Panc1 (cell line): ENCODE results near the gene RETREG1. TPM values are rescaled to one million over a fixed set of nuclear protein-coding genes. Genes with fewer than 3 reads are reported as not detected.

ENCODE experiments used
- ATAC-seq: fragments of 200-7000 bp; cut with Tn5 transposase; 2 replicates; pipeline ENCODE4 v1.9.1; 2020; ENCODE audit warnings: mild to moderate bottlenecking, moderate library complexity
- BruUV-seq: library from RNA; stranded (reverse); fragments of 400-500 nt; replicated peaks from 2 replicates; lab custom pipeline; 2021; lab: Mats Ljungman, UMichigan
- CTCF ChIA-PET: fragments of 300-600 bp; sonication (Branson Sonifier 250); formaldehyde crosslinking; loops from one replicate; lab custom pipeline; 2022; ENCODE audit warnings: antibody characterized with exemption; lab: Charles Lee
- POLR2A ChIA-PET: fragments of 300-600 bp; sonication (Branson Sonifier 250); formaldehyde crosslinking; loops from one replicate; lab custom pipeline; 2022; ENCODE audit warnings: antibody characterized with exemption; lab: Charles Lee
- DNase-seq: peaks from one replicate; pipeline ENCODE4 v3.0.0-alpha.2; 2010; ENCODE audit warnings: low read depth, low spot score
- H3K27ac ChIP-seq: 2 replicates; pipeline ENCODE4 v1.5.1; 2011; ENCODE audit warnings: mild to moderate bottlenecking, low read length, inconsistent platforms
- H3K27me3 ChIP-seq: fragments of 200-500 bp; sonication (Bioruptor generic); 2 replicates; pipeline ENCODE4 v1.6.0; 2014; ENCODE audit warnings: low read length, inconsistent platforms; ENCODE audit not compliant: control insufficient read depth, insufficient read depth
- H3K36me3 ChIP-seq: fragments of 200-500 bp; sonication (Bioruptor generic); 2 replicates; pipeline ENCODE4 v1.5.1; 2014; ENCODE audit warnings: inconsistent platforms, mild to moderate bottlenecking, low read length, moderate library complexity; ENCODE audit not compliant: control insufficient read depth, insufficient read depth
- H3K4me1 ChIP-seq: 2 replicates; pipeline ENCODE4 v1.5.1; 2011; ENCODE audit warnings: inconsistent platforms, mild to moderate bottlenecking, low read length, moderate library complexity; ENCODE audit not compliant: control insufficient read depth, insufficient read depth
- H3K4me3 ChIP-seq, 2 experiments: 2 replicates each; pipeline ENCODE4 v1.5.1; 2011 to 2012; ENCODE audit warnings: low read depth in 2 of 2, low read length in 2 of 2, mild to moderate bottlenecking in 2 of 2, inconsistent platforms in 1 of 2, moderate library complexity in 1 of 2
- H3K9me3 ChIP-seq: fragments of 200-500 bp; sonication (Bioruptor generic); 2 replicates; pipeline ENCODE4 v1.5.1; 2014; ENCODE audit warnings: low read depth, mild to moderate bottlenecking, inconsistent platforms, low read length, moderate library complexity; ENCODE audit not compliant: control insufficient read depth, insufficient read depth
- POLR2AphosphoS5 ChIP-seq: IDR thresholded peaks from 2 replicates; pipeline ENCODE4 v1.6.1; 2012; ENCODE audit warnings: mild to moderate bottlenecking, low read depth, low read length, moderate library complexity
- SIN3A ChIP-seq: IDR thresholded peaks from 2 replicates; pipeline ENCODE4 v1.6.1; 2012; ENCODE audit warnings: low read depth, mild to moderate bottlenecking, low read length, moderate library complexity, borderline replicate concordance; ENCODE audit not compliant: insufficient read depth
- TCF7L2 ChIP-seq: IDR thresholded peaks from 2 replicates; pipeline ENCODE4 v1.6.1; 2011; ENCODE audit warnings: mild to moderate bottlenecking, low read depth, low read length, inconsistent platforms
- in situ Hi-C: cut with HindIII; loops from 2 replicates; pipeline ENCODE4 v1.10.0; 2016; ENCODE audit warnings: low sequenced_read_pairs, low pct_unique_long_range_greater_than_20kb
- intact Hi-C: fragments of 100-400 bp; cut with micrococcal nuclease; formaldehyde crosslinking; loops from one replicate; pipeline ENCODE4 v1.10.0; 2022; ENCODE audit not compliant: unreplicated experiment
- total RNA-seq: library from RNA; stranded (reverse); gene quantifications from one replicate; pipeline ENCODE4 v1.2.1, GENCODE V29; 2021; ENCODE audit not compliant: unreplicated experiment
- TF ChIP-seq, protein P1 (sequence below), 2 experiments: IDR thresholded peaks; 2 replicates each; pipeline ENCODE4 v1.6.1; 2011 to 2012; ENCODE audit warnings: low read depth in 2 of 2, control low read depth in 1 of 2, low read length in 1 of 2, mild to moderate bottlenecking in 1 of 2, moderate library complexity in 1 of 2; ENCODE audit not compliant: insufficient read depth in 1 of 2
- TF ChIP-seq, protein P2 (sequence below): fragments of 450-650 bp; IDR thresholded peaks from 2 replicates; pipeline ENCODE4 v1.5.1; 2017; ENCODE audit warnings: mild to moderate bottlenecking

Gene RETREG1
- total RNA-seq, 1 experiment from 2014 or later: 0.74 TPM

DNA sequence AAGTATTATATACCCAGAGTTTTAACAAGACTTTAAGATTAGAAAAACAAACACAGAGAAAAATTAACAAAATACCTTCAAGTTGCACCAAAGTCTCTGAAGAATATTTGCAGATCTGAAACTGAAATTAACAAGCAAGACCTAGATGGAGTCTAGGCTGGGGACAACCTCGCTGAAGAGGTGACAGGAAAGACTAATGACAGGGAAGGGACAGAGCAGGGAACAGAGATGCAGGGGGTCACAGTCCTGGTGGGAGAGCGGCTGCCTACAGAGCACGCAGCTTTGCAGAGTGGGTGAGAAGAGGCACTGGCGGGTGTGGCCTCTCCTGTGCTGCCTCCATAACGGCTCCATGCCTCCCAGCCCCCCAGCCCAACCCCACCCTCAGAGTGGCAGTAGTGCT lies 13.5 kb downstream of the RETREG1 start:
- ChIA-PET POLR2A (no interaction called here), CTCF (no interaction called here)
- Histone ChIP-seq H3K27ac (no peak overlapping the region), H3K4me1 (no peaks in the 10 kb centered on the region), H3K36me3 (no peaks in the 10 kb centered on the region), H3K4me3 (no peak overlapping the region), H3K27me3 (no peaks in the 10 kb centered on the region; the same call in 1 of the 2 replicates), H3K9me3 (no peaks in the 10 kb centered on the region)
- TF ChIP-seq, protein P1, sequence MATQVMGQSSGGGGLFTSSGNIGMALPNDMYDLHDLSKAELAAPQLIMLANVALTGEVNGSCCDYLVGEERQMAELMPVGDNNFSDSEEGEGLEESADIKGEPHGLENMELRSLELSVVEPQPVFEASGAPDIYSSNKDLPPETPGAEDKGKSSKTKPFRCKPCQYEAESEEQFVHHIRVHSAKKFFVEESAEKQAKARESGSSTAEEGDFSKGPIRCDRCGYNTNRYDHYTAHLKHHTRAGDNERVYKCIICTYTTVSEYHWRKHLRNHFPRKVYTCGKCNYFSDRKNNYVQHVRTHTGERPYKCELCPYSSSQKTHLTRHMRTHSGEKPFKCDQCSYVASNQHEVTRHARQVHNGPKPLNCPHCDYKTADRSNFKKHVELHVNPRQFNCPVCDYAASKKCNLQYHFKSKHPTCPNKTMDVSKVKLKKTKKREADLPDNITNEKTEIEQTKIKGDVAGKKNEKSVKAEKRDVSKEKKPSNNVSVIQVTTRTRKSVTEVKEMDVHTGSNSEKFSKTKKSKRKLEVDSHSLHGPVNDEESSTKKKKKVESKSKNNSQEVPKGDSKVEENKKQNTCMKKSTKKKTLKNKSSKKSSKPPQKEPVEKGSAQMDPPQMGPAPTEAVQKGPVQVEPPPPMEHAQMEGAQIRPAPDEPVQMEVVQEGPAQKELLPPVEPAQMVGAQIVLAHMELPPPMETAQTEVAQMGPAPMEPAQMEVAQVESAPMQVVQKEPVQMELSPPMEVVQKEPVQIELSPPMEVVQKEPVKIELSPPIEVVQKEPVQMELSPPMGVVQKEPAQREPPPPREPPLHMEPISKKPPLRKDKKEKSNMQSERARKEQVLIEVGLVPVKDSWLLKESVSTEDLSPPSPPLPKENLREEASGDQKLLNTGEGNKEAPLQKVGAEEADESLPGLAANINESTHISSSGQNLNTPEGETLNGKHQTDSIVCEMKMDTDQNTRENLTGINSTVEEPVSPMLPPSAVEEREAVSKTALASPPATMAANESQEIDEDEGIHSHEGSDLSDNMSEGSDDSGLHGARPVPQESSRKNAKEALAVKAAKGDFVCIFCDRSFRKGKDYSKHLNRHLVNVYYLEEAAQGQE (IDR thresholded peaks at IDR 0.05; ENCODE audit: insufficient read depth in 1 of 2, low read depth in 2 of 2, low read length in 1 of 2): no peak
- TF ChIP-seq POLR2AphosphoS5 (no peak), TCF7L2 (no peak), SIN3A (no peak)
- TF ChIP-seq, protein P2, sequence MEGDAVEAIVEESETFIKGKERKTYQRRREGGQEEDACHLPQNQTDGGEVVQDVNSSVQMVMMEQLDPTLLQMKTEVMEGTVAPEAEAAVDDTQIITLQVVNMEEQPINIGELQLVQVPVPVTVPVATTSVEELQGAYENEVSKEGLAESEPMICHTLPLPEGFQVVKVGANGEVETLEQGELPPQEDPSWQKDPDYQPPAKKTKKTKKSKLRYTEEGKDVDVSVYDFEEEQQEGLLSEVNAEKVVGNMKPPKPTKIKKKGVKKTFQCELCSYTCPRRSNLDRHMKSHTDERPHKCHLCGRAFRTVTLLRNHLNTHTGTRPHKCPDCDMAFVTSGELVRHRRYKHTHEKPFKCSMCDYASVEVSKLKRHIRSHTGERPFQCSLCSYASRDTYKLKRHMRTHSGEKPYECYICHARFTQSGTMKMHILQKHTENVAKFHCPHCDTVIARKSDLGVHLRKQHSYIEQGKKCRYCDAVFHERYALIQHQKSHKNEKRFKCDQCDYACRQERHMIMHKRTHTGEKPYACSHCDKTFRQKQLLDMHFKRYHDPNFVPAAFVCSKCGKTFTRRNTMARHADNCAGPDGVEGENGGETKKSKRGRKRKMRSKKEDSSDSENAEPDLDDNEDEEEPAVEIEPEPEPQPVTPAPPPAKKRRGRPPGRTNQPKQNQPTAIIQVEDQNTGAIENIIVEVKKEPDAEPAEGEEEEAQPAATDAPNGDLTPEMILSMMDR: no peak
- intact Hi-C loops (no loop called here), in situ Hi-C loops (no loop called here)
- no peak for ATAC-seq
- no peak for DNase-seq
- no TSS peak for BruUV-seq

DNA sequence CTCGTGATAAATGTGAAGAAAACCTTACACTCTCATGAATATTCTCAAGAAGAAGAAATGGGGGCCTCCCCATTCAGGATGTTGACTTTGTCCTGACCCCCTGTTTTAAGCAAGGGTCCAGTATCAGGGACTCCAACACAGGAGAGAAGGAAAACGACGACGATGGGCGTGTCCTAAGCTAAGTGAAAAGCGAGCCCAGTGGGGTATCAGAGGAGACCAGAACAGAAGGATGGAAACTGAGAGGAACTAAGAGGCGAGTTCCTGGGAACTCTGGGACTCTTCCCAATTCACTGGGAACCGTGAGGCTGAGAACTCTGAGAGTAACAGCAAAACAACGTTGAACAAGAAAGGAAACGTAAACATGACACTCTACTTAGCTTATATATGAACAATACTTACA lies 14.6 kb downstream of the RETREG1 start:
- BruUV-seq: no TSS peak
- Histone ChIP-seq H3K36me3 (no peaks in the 10 kb centered on the region), H3K4me3 (no peak overlapping the region), H3K27ac (no peak overlapping the region), H3K4me1 (no peaks in the 10 kb centered on the region), H3K27me3 (no peaks in the 10 kb centered on the region; the same call in 1 of the 2 replicates), H3K9me3 (no peaks in the 10 kb centered on the region)
- intact Hi-C loops (no loop called here), in situ Hi-C loops (no loop called here)
- POLR2A ChIA-PET: no interaction called here
- ATAC-seq (no peak), DNase-seq (no peak)
- CTCF ChIA-PET: no interaction called here
- TF ChIP-seq SIN3A (no peak), POLR2AphosphoS5 (no peak), TCF7L2 (no peak)
- TF ChIP-seq, protein P1 (IDR thresholded peaks at IDR 0.05; ENCODE audit: insufficient read depth in 1 of 2, low read depth in 2 of 2, low read length in 1 of 2): no peak
- TF ChIP-seq, protein P2: no peak
